SK-N-SH treated with all-trans-retinoic acid at 6 μM for 48 hours (cell line): ENCODE results near the gene ZNF831.

ENCODE experiments used
- ATAC-seq: fragments of 200-7000 bp; cut with Tn5 transposase; 3 replicates; pipeline ENCODE4 v1.9.1; 2020; ENCODE audit warnings: mild to moderate bottlenecking, moderate library complexity
- ARNTL ChIP-seq: fragments of 450-650 bp; formaldehyde crosslinking; IDR thresholded peaks from 2 replicates; pipeline ENCODE4 v1.5.0; 2020; ENCODE audit warnings: low read depth, mild to moderate bottlenecking, moderate library complexity, borderline replicate concordance
- BACH2 ChIP-seq: fragments of 250-450 bp; sonication (Bioruptor Pico); IDR thresholded peaks from 2 replicates; pipeline ENCODE4 v1.9.0; 2021; ENCODE audit warnings: mild to moderate bottlenecking, borderline replicate concordance
- CREB5 ChIP-seq: fragments of 250-450 bp; sonication (Bioruptor Pico); IDR thresholded peaks from 2 replicates; pipeline ENCODE4 v1.5.1; 2020; ENCODE audit warnings: low read depth, mild to moderate bottlenecking, moderate library complexity
- CSDC2 ChIP-seq: fragments of 250-450 bp; sonication (Bioruptor Pico); IDR thresholded peaks from 2 replicates; pipeline ENCODE4 v1.5.0; 2020; ENCODE audit warnings: mild to moderate bottlenecking, moderate library complexity
- CSRNP3 ChIP-seq: fragments of 250-450 bp; sonication (Bioruptor Pico); IDR thresholded peaks from 2 replicates; pipeline ENCODE4 v1.5.1; 2021; ENCODE audit warnings: mild to moderate bottlenecking, moderate library complexity
- ESRRG ChIP-seq: fragments of 250-450 bp; sonication (Bioruptor Pico); IDR thresholded peaks from 2 replicates; pipeline ENCODE4 v1.6.1; 2021; ENCODE audit warnings: mild to moderate bottlenecking
- GLIS3 ChIP-seq: fragments of 250-450 bp; sonication (Bioruptor Pico); IDR thresholded peaks from 2 replicates; pipeline ENCODE4 v1.5.0; 2020; ENCODE audit warnings: mild to moderate bottlenecking, moderate library complexity
- ISL1 ChIP-seq: fragments of 250-450 bp; sonication (Bioruptor Pico); IDR thresholded peaks from 2 replicates; pipeline ENCODE4 v2.1.2; 2022; ENCODE audit warnings: mild to moderate bottlenecking, moderate library complexity
- OSR1 ChIP-seq: fragments of 250-450 bp; sonication (Bioruptor Pico); IDR thresholded peaks from 2 replicates; pipeline ENCODE4 v1.8.0; 2022; ENCODE audit warnings: moderate library complexity, mild to moderate bottlenecking, inconsistent platforms
- PATZ1 ChIP-seq: fragments of 250-450 bp; sonication (Bioruptor Pico); IDR thresholded peaks from 2 replicates; pipeline ENCODE4 v1.8.0; 2020; ENCODE audit warnings: mild to moderate bottlenecking, moderate library complexity, borderline replicate concordance
- POU6F1 ChIP-seq: fragments of 250-450 bp; sonication (Bioruptor Pico); IDR thresholded peaks from 2 replicates; pipeline ENCODE4 v1.8.0; 2021; ENCODE audit warnings: low read depth, mild to moderate bottlenecking, moderate library complexity, borderline replicate concordance
- PPARA ChIP-seq: fragments of 250-450 bp; sonication (Bioruptor Pico); IDR thresholded peaks from 2 replicates; pipeline ENCODE4 v1.5.0; 2020; ENCODE audit warnings: mild to moderate bottlenecking, borderline replicate concordance
- RARB ChIP-seq: fragments of 250-450 bp; sonication (Bioruptor Pico); IDR thresholded peaks from 2 replicates; pipeline ENCODE4 v1.8.0; 2021; ENCODE audit warnings: mild to moderate bottlenecking, moderate library complexity
- SNAI2 ChIP-seq: fragments of 250-450 bp; sonication (Bioruptor Pico); IDR thresholded peaks from 2 replicates; pipeline ENCODE4 v1.5.0; 2020; ENCODE audit warnings: mild to moderate bottlenecking, moderate library complexity
- TCF4 ChIP-seq: fragments of 250-450 bp; sonication (Bioruptor Pico); IDR thresholded peaks from 2 replicates; pipeline ENCODE4 v1.8.0; 2021; ENCODE audit warnings: mild to moderate bottlenecking, moderate library complexity, borderline replicate concordance
- TOX ChIP-seq: fragments of 250-450 bp; sonication (Bioruptor Pico); IDR thresholded peaks from 2 replicates; pipeline ENCODE4 v1.8.0; 2021; ENCODE audit warnings: mild to moderate bottlenecking, moderate library complexity, borderline replicate concordance
- TSHZ2 ChIP-seq: fragments of 250-450 bp; sonication (Bioruptor Pico); IDR thresholded peaks from 2 replicates; pipeline ENCODE4 v1.5.0; 2020; ENCODE audit warnings: mild to moderate bottlenecking, moderate library complexity
- ZC3H10 ChIP-seq: fragments of 250-450 bp; sonication (Bioruptor Pico); IDR thresholded peaks from 2 replicates; pipeline ENCODE4 v1.5.1; 2021; ENCODE audit warnings: mild to moderate bottlenecking, moderate library complexity
- ZFP3 ChIP-seq: fragments of 250-450 bp; sonication (Bioruptor Pico); IDR thresholded peaks from 2 replicates; pipeline ENCODE4 v1.5.0; 2020; ENCODE audit warnings: mild to moderate bottlenecking, moderate library complexity
- ZFP30 ChIP-seq: fragments of 450-650 bp; formaldehyde crosslinking; IDR thresholded peaks from 2 replicates; pipeline ENCODE4 v1.5.0; 2022; ENCODE audit warnings: mild to moderate bottlenecking, moderate library complexity
- ZNF565 ChIP-seq: fragments of 450-650 bp; formaldehyde crosslinking; conservative IDR thresholded peaks from 2 replicates; pipeline ENCODE4 v1.5.0; 2020; ENCODE audit warnings: low read depth, mild to moderate bottlenecking, moderate library complexity
- ZNF70 ChIP-seq: fragments of 450-650 bp; formaldehyde crosslinking; IDR thresholded peaks from 2 replicates; pipeline ENCODE4 v1.5.0; 2020; ENCODE audit warnings: mild to moderate bottlenecking, moderate library complexity
- ZNF8 ChIP-seq: fragments of 450-650 bp; formaldehyde crosslinking; IDR thresholded peaks from 2 replicates; pipeline ENCODE4 v1.5.0; 2020; ENCODE audit warnings: mild to moderate bottlenecking, moderate library complexity

ZNF831 gene

GRCh38 chr20:59163631-59164530, at the start of gene ZNF831:
TSS of gene ZNF831 (plus strand) at chr20:59163821. CDS start at chr20:59191020, 27,199 bp downstream.
- no peak for ATAC-seq
- no peak for TF ChIP-seq TSHZ2
- no peak for TF ChIP-seq ZNF8 (CRISPR knock-in tag)
- TF ChIP-seq ZNF565, result no peak
- TF ChIP-seq SNAI2 (CRISPR knock-in tag), result no peak
- no peak for TF ChIP-seq ISL1

- no peak for TF ChIP-seq ARNTL (CRISPR knock-in tag)
- no peak for TF ChIP-seq ZFP30 (CRISPR knock-in tag)
- TF ChIP-seq TOX (CRISPR knock-in tag), result no peak
- TF ChIP-seq ESRRG (CRISPR knock-in tag), result no peak
- TF ChIP-seq ZC3H10 (CRISPR knock-in tag), result no peak
- no peak for TF ChIP-seq CSRNP3 (CRISPR knock-in tag)
- TF ChIP-seq ZNF70 (CRISPR knock-in tag), result no peak
- no peak for TF ChIP-seq CSDC2 (CRISPR knock-in tag)
- no peak for TF ChIP-seq POU6F1 (CRISPR knock-in tag)
- no peak for TF ChIP-seq ZNF8 (CRISPR knock-in tag)
- no peak for TF ChIP-seq ZNF565
- no peak for TF ChIP-seq TCF4 (CRISPR knock-in tag)
- no peak for TF ChIP-seq GLIS3 (CRISPR knock-in tag)
- no peak for TF ChIP-seq ISL1
- TF ChIP-seq PATZ1 (CRISPR knock-in tag), result no peak
- no peak for TF ChIP-seq OSR1 (CRISPR knock-in tag)
- TF ChIP-seq RARB, result no peak
- no peak for TF ChIP-seq ZFP3 (CRISPR knock-in tag)
- TF ChIP-seq CREB5, result no peak
- no peak for TF ChIP-seq PPARA (CRISPR knock-in tag)
- ATAC-seq, result no peak
Measured at GRCh38 chr20:59117526-59117925, 46.1 kb upstream of the ZNF831 start.

- TF ChIP-seq ZNF565 (no peak), ARNTL (CRISPR knock-in tag) (no peak), BACH2 (CRISPR knock-in tag) (no peak), ZFP3 (CRISPR knock-in tag) (no peak), OSR1 (CRISPR knock-in tag) (no peak), CREB5 (no peak), ZC3H10 (CRISPR knock-in tag) (no peak), TCF4 (CRISPR knock-in tag) (no peak), ZFP30 (CRISPR knock-in tag) (no peak), RARB (no peak), POU6F1 (CRISPR knock-in tag) (no peak)
- ATAC-seq, result no peak
Measured at GRCh38 chr20:59118855-59119254, 44.8 kb upstream of the ZNF831 start.
